ENCODE data around the gene ELMO1. TPM values are rescaled to one million over a fixed set of nuclear protein-coding genes. Genes with fewer than 3 reads are reported as not detected.

ELMO1 gene
- total and polyA plus RNA-seq, 2 of the 13 experiments (the other 11 are each of a cell fraction or from before 2014, with no cell fraction given) = 0.11 to 0.17 TPM

DNA sequence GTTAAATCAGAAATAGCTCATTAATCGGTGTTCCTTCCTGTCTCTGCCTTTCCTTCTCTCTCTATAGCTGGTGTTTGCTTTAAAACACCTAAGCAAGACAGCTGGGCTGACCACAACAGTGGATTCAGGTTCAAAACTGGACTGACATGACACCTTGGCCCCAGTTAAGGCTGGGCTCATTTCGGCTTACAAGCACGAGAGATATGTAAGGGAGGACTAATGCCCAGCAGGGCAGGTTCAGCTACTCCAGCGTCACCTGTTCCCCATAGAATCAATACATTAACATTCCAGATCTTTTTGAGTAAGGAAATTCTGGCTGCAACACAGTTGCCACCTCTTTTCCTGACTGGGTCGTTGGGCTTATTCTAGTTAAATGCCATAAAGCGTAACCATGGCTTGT lies 401.4 kb downstream of the ELMO1 start:
- in situ Hi-C loops (cut with HindIII; ENCODE audit: extremely low pct_ligation_motif_present, low pct_unique_long_range_greater_than_20kb) = no loop called here
- ATAC-seq = no peak
- H4K20me1 ChIP-seq (ENCODE audit: insufficient read depth, low read length) = no peaks in the 10 kb centered on the region

More for the DNA sequence above, 401.4 kb downstream of the ELMO1 start:
- Histone ChIP-seq H2AFZ (ENCODE audit: low read length) (no peak overlapping the region), H3K36me3 (replicated peaks in 1 of 2; ENCODE audit: control insufficient read depth in 1 of 2, insufficient read depth in 2 of 2, low read length in 2 of 2) (no peaks in the 10 kb centered on the region), H3K27me3 (ENCODE audit: control insufficient read depth in 1 of 2, insufficient read depth in 2 of 2, low read length in 2 of 2) (no peaks in the 10 kb centered on the region; a peak in 1 of 5 replicates), H3K79me2 (ENCODE audit: insufficient read depth, low read length) (no peaks in the 10 kb centered on the region), H3K9me3 (ENCODE audit: low read length) (no peaks in the 10 kb centered on the region), H3K4me2 (ENCODE audit: low read depth, low read length) (no peak overlapping the region), H3K27ac (ENCODE audit: extremely low read length, insufficient read depth, low read length) (no peak overlapping the region), H3K9ac (ENCODE audit: insufficient read depth, low read depth, low read length) (no peak overlapping the region), H3K4me1 (ENCODE audit: insufficient read depth, low read length) (peaks cover 47% of the 10 kb centered on the region), H3K4me3 (replicated peaks in 1 of 3; ENCODE audit: insufficient read depth in 1 of 3, low read depth in 2 of 3, low read length in 3 of 3) (no peak overlapping the region)
- DNase-seq (ENCODE audit: low spot score) (no peak), FAIRE-seq (no peak)
- ChIA-PET CTCF (ENCODE audit: low intra/inter-chr PET ratio, low total read pairs) (no interaction called here), POLR2A (no interaction called here)
- 60% methylated on average over 6 of the region's 6 CpGs for WGBS (ENCODE audit: low lambda C conversion rate)
- intact Hi-C loops (cut with micrococcal nuclease; ENCODE audit: unreplicated experiment) = no loop called here
- TF ChIP-seq ZNF629 (CRISPR knock-in tag; conservative IDR thresholded peaks at IDR 0.05) = no peak
- no peak for TF ChIP-seq ZSCAN12 (CRISPR knock-in tag; IDR thresholded peaks at IDR 0.05)
- TF ChIP-seq ZMAT3 (CRISPR knock-in tag; conservative IDR thresholded peaks at IDR 0.05) = no peak
- TF ChIP-seq, protein P1, sequence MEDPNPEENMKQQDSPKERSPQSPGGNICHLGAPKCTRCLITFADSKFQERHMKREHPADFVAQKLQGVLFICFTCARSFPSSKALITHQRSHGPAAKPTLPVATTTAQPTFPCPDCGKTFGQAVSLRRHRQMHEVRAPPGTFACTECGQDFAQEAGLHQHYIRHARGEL (CRISPR knock-in tag; IDR thresholded peaks at IDR 0.05) = no peak
- no peak for TF ChIP-seq ZBTB7A (CRISPR knock-in tag; IDR thresholded peaks at IDR 0.05)
- no peak for TF ChIP-seq TBX2 (CRISPR knock-in tag; IDR thresholded peaks at IDR 0.05; ENCODE audit: borderline replicate concordance)
- TF ChIP-seq ZNF382 (CRISPR knock-in tag; IDR thresholded peaks at IDR 0.05; ENCODE audit: borderline replicate concordance) = no peak
- TF ChIP-seq ZMYM4 (CRISPR knock-in tag; IDR thresholded peaks at IDR 0.05) = no peak
- no peak for TF ChIP-seq NFRKB (IDR thresholded peaks at IDR 0.05)
- no peak for TF ChIP-seq ZNF292 (CRISPR knock-in tag; IDR thresholded peaks at IDR 0.05; ENCODE audit: borderline replicate concordance, low read depth)
- TF ChIP-seq ZNF775 (CRISPR knock-in tag; IDR thresholded peaks at IDR 0.05; ENCODE audit: borderline replicate concordance) = no peak
- TF ChIP-seq, protein P2, sequence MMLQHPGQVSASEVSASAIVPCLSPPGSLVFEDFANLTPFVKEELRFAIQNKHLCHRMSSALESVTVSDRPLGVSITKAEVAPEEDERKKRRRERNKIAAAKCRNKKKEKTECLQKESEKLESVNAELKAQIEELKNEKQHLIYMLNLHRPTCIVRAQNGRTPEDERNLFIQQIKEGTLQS (CRISPR knock-in tag; IDR thresholded peaks at IDR 0.05) = no peak
- TF ChIP-seq, protein P3, sequence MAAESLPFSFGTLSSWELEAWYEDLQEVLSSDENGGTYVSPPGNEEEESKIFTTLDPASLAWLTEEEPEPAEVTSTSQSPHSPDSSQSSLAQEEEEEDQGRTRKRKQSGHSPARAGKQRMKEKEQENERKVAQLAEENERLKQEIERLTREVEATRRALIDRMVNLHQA (CRISPR knock-in tag; IDR thresholded peaks at IDR 0.05) = no peak
- no peak for TF ChIP-seq HNF1B (CRISPR knock-in tag; IDR thresholded peaks at IDR 0.05)
- no peak for TF ChIP-seq ZNF331 (CRISPR knock-in tag; IDR thresholded peaks at IDR 0.05)
- TF ChIP-seq ZSCAN25 (CRISPR knock-in tag; IDR thresholded peaks at IDR 0.05) = no peak
- TF ChIP-seq SMARCC2 (IDR thresholded peaks at IDR 0.05) = no peak
- TF ChIP-seq ELK4 (CRISPR knock-in tag; IDR thresholded peaks at IDR 0.05; ENCODE audit: borderline replicate concordance) = no peak
- TF ChIP-seq NAIF1 (CRISPR knock-in tag; IDR thresholded peaks at IDR 0.05; ENCODE audit: borderline replicate concordance) = no peak
- BruUV-seq (replicated peaks) = no TSS peak

Data from HepG2 (cell line).